ENCODE measurements around the gene AAMP. TPM values are rescaled to one million over a fixed set of nuclear protein-coding genes. Genes with fewer than 3 reads are reported as not detected.

AAMP gene
- total RNA-seq, 1 experiment from 2014 or later, result 125 TPM

GRCh38 chr2:218313356-218313755, 43.4 kb upstream of the AAMP start:
- H3K4me3 Mint-ChIP-seq, result no peak overlapping the region
- H3K36me3 Mint-ChIP-seq, result no peaks in the 10 kb centered on the region
- no peak for ATAC-seq

More at GRCh38 chr2:218313356-218313755, 43.4 kb upstream of the AAMP start:
- Mint-ChIP-seq H3K9me3 (no peaks in the 10 kb centered on the region), H3K27me3 (ENCODE audit: low read depth) (peaks cover 3% of the 10 kb centered on the region), H3K4me1 (peaks cover 5% of the 10 kb centered on the region), H3K27ac (no peak overlapping the region)
- POLR2A ChIA-PET, result no interaction called here
- no peak for TF ChIP-seq ATF1 (CRISPR knock-in tag; IDR thresholded peaks at IDR 0.05)
- no peak for TF ChIP-seq STAT6 (CRISPR knock-in tag; conservative IDR thresholded peaks at IDR 0.05; ENCODE audit: low read depth)
- no peak for TF ChIP-seq SP1 (CRISPR knock-in tag; conservative IDR thresholded peaks at IDR 0.05)
- no peak for TF ChIP-seq ZNF396 (CRISPR knock-in tag; IDR thresholded peaks at IDR 0.05; ENCODE audit: borderline replicate concordance)
- no peak for TF ChIP-seq MLX (CRISPR knock-in tag; IDR thresholded peaks at IDR 0.05)
- no peak for TF ChIP-seq SMAD4 (CRISPR knock-in tag; IDR thresholded peaks at IDR 0.05)
- TF ChIP-seq ZNF232 (CRISPR knock-in tag; IDR thresholded peaks at IDR 0.05), result no peak
- no peak for TF ChIP-seq FOXP1 (CRISPR knock-in tag; IDR thresholded peaks at IDR 0.05; ENCODE audit: borderline replicate concordance)
- TF ChIP-seq HMGXB4 (CRISPR knock-in tag; IDR thresholded peaks at IDR 0.05), result no peak
- TF ChIP-seq HMGA2 (CRISPR knock-in tag; IDR thresholded peaks at IDR 0.05), result no peak
- TF ChIP-seq NR2C2 (CRISPR knock-in tag; IDR thresholded peaks at IDR 0.05), result no peak
- TF ChIP-seq ARID4B (CRISPR knock-in tag; IDR thresholded peaks at IDR 0.05; ENCODE audit: borderline replicate concordance), result no peak
- TF ChIP-seq ESRRA (CRISPR knock-in tag; IDR thresholded peaks at IDR 0.05; ENCODE audit: borderline replicate concordance), result no peak
- TF ChIP-seq ZNF121 (CRISPR knock-in tag; IDR thresholded peaks at IDR 0.05), result no peak
- CTCF ChIA-PET, result no interaction called here
- DNase-seq (ENCODE audit: low spot score), result no peak
